Bronchial epithelial cell (primary cell): Measurements from ENCODE around the gene MYH16. TPM values are rescaled to one million over a fixed set of nuclear protein-coding genes. Genes with fewer than 3 reads are reported as not detected.
"Not testable (repeated sequence)": the region's sequence is repeated elsewhere in the genome, so short reads cannot be mapped to it uniquely, and the experiment has no call there.

Experiments used
- DNase-seq: peaks from one replicate; pipeline ENCODE4 v3.0.0-alpha.2; 2010; ENCODE audit warnings: low read depth
- FAIRE-seq: peaks from 2 replicates; lab custom pipeline; 2011; peaks lifted over from hg19 to GRCh38; lab: Jason Lieb, UNC
- H3K27me3 ChIP-seq: 2 replicates; pipeline ENCODE4 v1.5.1; 2011; ENCODE audit warnings: low read length; ENCODE audit not compliant: control insufficient read depth, insufficient read depth
- H3K36me3 ChIP-seq: 2 replicates; pipeline ENCODE4 v1.5.1; 2011; ENCODE audit warnings: low read length; ENCODE audit not compliant: control insufficient read depth, insufficient read depth
- H3K4me3 ChIP-seq: 2 replicates; pipeline ENCODE4 v1.5.1; 2011; ENCODE audit warnings: mild to moderate bottlenecking, low read depth, low read length, control low read depth
- CTCF ChIP-seq: IDR thresholded peaks from 2 replicates; pipeline ENCODE4 v1.5.1; 2011; ENCODE audit warnings: mild to moderate bottlenecking, moderate library complexity, low read length, control low read depth, inconsistent platforms; ENCODE audit not compliant: insufficient read depth, severe bottlenecking
- total RNA-seq: library from RNA; depleted of rRNA; stranded (reverse); fragments of >200 nt; gene quantifications from 2 replicates; pipeline ENCODE4 v1.2.1, GENCODE V29; 2014

Gene MYH16
- total RNA-seq, 1 donor from 2014 or later: 0.53 TPM

- FAIRE-seq (no peak), DNase-seq (no peak)
- no peaks in the 10 kb centered on the region for H3K27me3 ChIP-seq
- no peak overlapping the region for H3K4me3 ChIP-seq
- peaks cover 29% of the 10 kb centered on the region for H3K36me3 ChIP-seq
- no peak for TF ChIP-seq CTCF
Observed at GRCh38 chr7:99355098-99355497, 82.5 kb downstream of the MYH16 start.

DNA sequence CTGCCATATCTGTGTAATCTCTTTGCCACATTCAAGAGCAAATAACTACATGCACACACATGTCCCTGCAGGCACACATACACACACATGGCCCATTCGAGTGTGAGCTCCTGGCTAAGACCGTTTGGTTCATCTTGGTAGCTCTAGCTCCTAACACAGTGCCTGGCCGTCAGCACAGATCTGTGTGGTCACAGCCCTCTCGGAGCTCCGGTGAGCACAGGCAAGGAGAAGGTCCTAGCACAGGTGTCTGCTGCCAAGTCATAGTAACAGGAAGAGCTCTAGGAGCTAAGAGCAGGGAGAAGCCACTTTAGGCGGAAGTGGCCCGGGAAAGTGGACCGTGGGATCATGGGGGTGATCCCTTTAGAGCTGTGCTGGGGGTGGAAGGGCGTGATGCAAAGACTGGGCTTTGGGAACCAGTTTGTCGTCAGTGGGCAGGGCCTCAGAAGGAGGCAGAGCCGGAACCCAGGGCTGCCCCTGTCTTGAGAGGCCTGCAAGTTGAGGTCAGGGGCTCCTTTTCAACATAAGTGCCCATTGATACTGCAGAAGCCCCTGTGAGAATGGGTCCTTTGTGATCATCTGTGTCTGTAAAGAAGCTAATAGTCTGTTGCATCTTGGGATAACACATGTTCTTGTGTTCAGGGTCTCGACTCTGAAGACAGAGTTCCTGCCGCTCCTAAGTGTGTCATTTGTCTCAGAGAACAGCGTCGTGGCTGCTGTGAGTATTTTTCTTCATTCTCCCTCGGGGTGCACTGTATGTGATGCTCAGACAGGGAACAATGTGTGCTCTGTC, 85.3 kb downstream of the MYH16 start:
- FAIRE-seq: no peak
- no peak for TF ChIP-seq CTCF
- Histone ChIP-seq H3K4me3 (no peak overlapping the region), H3K36me3 (peaks cover 26% of the 10 kb centered on the region), H3K27me3 (no peaks in the 10 kb centered on the region)
- DNase-seq: no peak

DNA sequence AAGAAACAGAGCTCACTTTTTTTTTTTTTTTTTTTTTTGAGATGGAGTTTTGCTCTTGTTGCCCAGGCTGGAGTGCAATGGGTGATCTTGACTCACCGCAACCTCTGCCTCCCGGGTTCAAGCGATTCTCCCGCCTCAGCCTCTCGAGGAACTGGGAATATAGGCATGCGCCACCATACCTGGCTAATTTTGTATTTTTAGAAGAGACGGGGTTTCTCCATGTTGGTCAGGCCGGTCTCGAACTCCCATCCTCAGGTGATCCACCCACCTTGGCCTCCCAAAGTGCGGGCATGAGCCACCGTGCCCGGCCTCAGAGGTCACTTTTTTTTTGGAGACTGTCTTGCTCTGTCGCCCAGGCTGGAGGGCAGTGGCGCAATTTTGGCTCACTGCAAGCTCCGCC, 85.9 kb downstream of the MYH16 start:
- not testable (repeated sequence) for H3K4me3 ChIP-seq, DNase-seq, FAIRE-seq, H3K27me3 ChIP-seq
- peaks cover 27% of the 10 kb centered on the region for H3K36me3 ChIP-seq

- no peak for TF ChIP-seq CTCF
- peaks cover 26% of the 10 kb centered on the region for H3K36me3 ChIP-seq
- FAIRE-seq (no peak), DNase-seq (no peak)
- H3K27me3 ChIP-seq: no peaks in the 10 kb centered on the region
- H3K4me3 ChIP-seq: no peak overlapping the region
Observed at GRCh38 chr7:99359465-99360154, 87.0 kb downstream of the MYH16 start.

Other genes with a start within 250 kb of the MYH16 start
- 36.5 and 42.4 TPM in 2 replicates for gene SMURF1, start 128.7 kb upstream of the MYH16 start, total RNA-seq
- 0.77 and 1.8 TPM in 2 replicates for gene KPNA7, start 64.7 kb upstream of the MYH16 start, total RNA-seq
- 234 and 269 TPM in 2 replicates for gene ARPC1A, start 53.1 kb downstream of the MYH16 start, total RNA-seq
- gene ARPC1B, start 101.9 kb downstream of the MYH16 start, total RNA-seq: 336 and 569 TPM in 2 replicates
- gene PDAP1, start 135.8 kb downstream of the MYH16 start, total RNA-seq: 38.2 and 45.1 TPM in 2 replicates
- 121 and 232 TPM in 2 replicates for gene BUD31, start 136.1 kb downstream of the MYH16 start, total RNA-seq
- gene PTCD1, start 166.0 kb downstream of the MYH16 start, total RNA-seq: 10.6 and 11.3 TPM in 2 replicates
- 48.3 and 54.5 TPM in 2 replicates for gene CPSF4, start 166.1 kb downstream of the MYH16 start, total RNA-seq
- gene ATP5MF, start 193.3 kb downstream of the MYH16 start, total RNA-seq: 241 and 333 TPM in 2 replicates
- 2.9 and 4.1 TPM in 2 replicates for gene ZNF789, start 200.1 kb downstream of the MYH16 start, total RNA-seq
- gene ZNF394, start 227.4 kb downstream of the MYH16 start, total RNA-seq: 20.4 and 24.2 TPM in 2 replicates
- gene ZKSCAN5, start 231.8 kb downstream of the MYH16 start, total RNA-seq: 10.3 and 10.5 TPM in 2 replicates